ENCODE results near the gene SPEG. TPM values are rescaled to one million over a fixed set of nuclear protein-coding genes. Genes with fewer than 3 reads are reported as not detected.

The SPEG gene
- total and polyA plus RNA-seq, 2 of the 8 experiments (the other 6 are each of a cell fraction or from before 2014, with no cell fraction given): 19.9 to 32.0 TPM

GRCh38 chr2:219459460-219460311 is 25.0 kb downstream of the SPEG start (continued):
- TF ChIP-seq GTF2F1 (IDR thresholded peaks at IDR 0.05; ENCODE audit: borderline replicate concordance, low read depth, low read length) (0 out of 2 replicates have a peak, but pooled peaks have one; percentile 18), GABPA (IDR thresholded peaks at IDR 0.05; ENCODE audit: borderline replicate concordance, insufficient read depth, low read length) (0 out of 2 replicates have a peak, but pooled peaks have one; percentile 47), CBX5 (IDR thresholded peaks at IDR 0.05; ENCODE audit: low read depth, low read length) (no peak), RNF2 (IDR thresholded peaks at IDR 0.05; ENCODE audit: borderline replicate concordance, low read depth, low read length, missing control alignments, poor library complexity, severe bottlenecking) (no peak), RAD21 (IDR thresholded peaks at IDR 0.05 in 1 of 2, conservative IDR thresholded peaks at IDR 0.05 in 1 of 2; ENCODE audit: low read depth in 2 of 2, low read length in 2 of 2) (peak; percentile 68 to 75), MAX (IDR thresholded peaks at IDR 0.05) (peak; percentile 36; the same call in 1 of the 2 replicates), TCF12 (IDR thresholded peaks at IDR 0.05; ENCODE audit: low read depth, low read length) (peak; percentile 91), USF2 (IDR thresholded peaks at IDR 0.05; ENCODE audit: low read length) (no peak), ZNF274 (IDR thresholded peaks at IDR 0.05; ENCODE audit: borderline replicate concordance, extremely low read depth, low read length) (no peak)
